Activated CD8-positive, alpha-beta T cell treated with anti-CD3 and anti-CD28 coated beads for 36 hours (primary cell): Measurements from ENCODE around the gene ECD. TPM values are rescaled to one million over a fixed set of nuclear protein-coding genes. Genes with fewer than 3 reads are reported as not detected.
A peak's percentile ranks its signal among the peaks of the same experiment; 100 is the strongest.

Experiments
- ATAC-seq: fragments of 200-7000 bp; cut with Tn5 transposase; one replicate; pipeline ENCODE4 v1.10.0; 2021; ENCODE audit warnings: mild to moderate bottlenecking, moderate library complexity
- CTCF ChIA-PET: fragments of 350-600 bp; sonication (Branson Sonifier 250); formaldehyde crosslinking; loops from one replicate; lab custom pipeline; 2021; ENCODE audit warnings: antibody characterized with exemption; lab: Charles Lee
- POLR2A ChIA-PET: fragments of 350-600 bp; sonication (Branson Sonifier 250); formaldehyde crosslinking; loops from one replicate; lab custom pipeline; 2021; ENCODE audit warnings: antibody characterized with exemption; lab: Charles Lee
- DNase-seq: peaks from one replicate; pipeline ENCODE4 v3.0.0-alpha.2; 2020
- H3K27ac Mint-ChIP-seq: one replicate; pipeline ENCODE4 v1.8.0; 2021; ENCODE audit warnings: mild to moderate bottlenecking, mixed read lengths
- H3K27me3 Mint-ChIP-seq: one replicate; pipeline ENCODE4 v1.8.0; 2021; ENCODE audit warnings: mixed read lengths
- H3K36me3 Mint-ChIP-seq: one replicate; pipeline ENCODE4 v1.8.0; 2021; ENCODE audit warnings: low read depth, mixed read lengths
- H3K4me1 Mint-ChIP-seq: one replicate; pipeline ENCODE4 v1.8.0; 2021; ENCODE audit warnings: low read depth, mixed read lengths
- H3K4me3 Mint-ChIP-seq: one replicate; pipeline ENCODE4 v1.8.0; 2021; ENCODE audit warnings: mild to moderate bottlenecking, moderate library complexity, mixed read lengths
- H3K9me3 Mint-ChIP-seq: one replicate; pipeline ENCODE4 v1.8.0; 2021; ENCODE audit warnings: mixed read lengths
- CTCF ChIP-seq: fragments of 200-600 bp; IDR thresholded peaks from one replicate; pipeline ENCODE4 v1.8.0; 2022; ENCODE audit warnings: antibody characterized with exemption, mild to moderate bottlenecking
- intact Hi-C: fragments of 100-400 bp; cut with micrococcal nuclease; formaldehyde crosslinking; loops from one replicate; pipeline ENCODE4 v1.10.0; 2022
- total RNA-seq, 2 experiments: library from RNA; stranded (reverse); gene quantifications; one replicate each; pipeline ENCODE4 v1.2.3, GENCODE V29; 2021

Gene ECD
- total RNA-seq, 2 experiments from 2014 or later = 31.8 to 33.9 TPM

GRCh38 chr10:73097305-73097670, 70.5 kb downstream of the ECD start:
- Mint-ChIP-seq H3K27me3 (no peaks in the 10 kb centered on the region), H3K27ac (peak overlapping the region; percentile 98), H3K9me3 (no peaks in the 10 kb centered on the region), H3K4me1 (peaks cover 26% of the 10 kb centered on the region), H3K36me3 (peaks cover 20% of the 10 kb centered on the region), H3K4me3 (peak overlapping the region; percentile 95)
- ATAC-seq (no peak), DNase-seq (no peak)
- POLR2A ChIA-PET = interaction anchor here (0.7 to 2.7 kb wide), 7 partner anchors 10 to 74 kb away, joined by 3 to 13 read pairs (median 4); partner anchors contain the start of genes ECD and FAM149B1
- no peak for TF ChIP-seq CTCF
- intact Hi-C loops = no loop called here
- CTCF ChIA-PET = interaction anchor here (0.6 to 8.1 kb wide), 17 partner anchors 14 to 742 kb away, joined by 3 to 60 read pairs (median 3); partner anchors contain the start of genes DNAJB12, DNAJC9, MRPS16 and NUDT13

GRCh38 chr10:73096449-73097304, 71.1 kb downstream of the ECD start, which contains the start of gene P4HA1:
P4HA1 (minus strand) TSS chr10:73096866; CDS start chr10:73074883, 21,983 bp downstream.
- DNase-seq = peak; percentile 99
- intact Hi-C loops = no loop called here
- H3K27ac Mint-ChIP-seq = peak within 1 kb of the TSS; percentile 98
- ChIA-PET POLR2A (interaction anchor here (0.6 to 2.7 kb wide), 14 partner anchors 11 to 1012 kb away, joined by 3 to 13 read pairs (median 4); partner anchors contain the start of genes DNAJC9, ECD, FAM149B1 and NUDT13), CTCF (interaction anchor here (0.6 to 8.1 kb wide), 21 partner anchors 14 to 742 kb away, joined by 3 to 60 read pairs (median 3); partner anchors contain the start of genes DNAJB12, DNAJC9, MRPS16 and NUDT13)
- ATAC-seq = peak; percentile 93
- peak; percentile 62 for TF ChIP-seq CTCF
- H3K4me1 Mint-ChIP-seq = peaks cover 31% of the 10 kb centered on the region
- peaks cover 23% of the 10 kb centered on the region for H3K36me3 Mint-ChIP-seq
- no peaks in the 10 kb centered on the region for H3K9me3 Mint-ChIP-seq
- H3K27me3 Mint-ChIP-seq = no peaks in the 10 kb centered on the region
- H3K4me3 Mint-ChIP-seq = peak within 1 kb of the TSS; percentile 95

GRCh38 chr10:73096041-73096448, 71.8 kb downstream of the ECD start:
- peaks cover 24% of the 10 kb centered on the region for H3K36me3 Mint-ChIP-seq
- peak overlapping the region; percentile 98 for H3K27ac Mint-ChIP-seq
- H3K4me3 Mint-ChIP-seq = peak overlapping the region; percentile 95
- H3K9me3 Mint-ChIP-seq = no peaks in the 10 kb centered on the region
- ATAC-seq (peak; percentile 46), DNase-seq (peak; percentile 86)
- CTCF ChIA-PET = interaction anchor here (0.6 to 8.1 kb wide), 12 partner anchors 12 to 404 kb away, joined by 3 to 60 read pairs (median 5); partner anchors contain the start of genes MCU and NUDT13
- intact Hi-C loops = no loop called here
- H3K27me3 Mint-ChIP-seq = no peaks in the 10 kb centered on the region
- no peak for TF ChIP-seq CTCF
- POLR2A ChIA-PET = interaction anchor here (0.6 to 2.7 kb wide), 11 partner anchors 14 to 1011 kb away, joined by 3 to 13 read pairs (median 4); partner anchors contain the start of genes DNAJC9, ECD, FAM149B1 and NUDT13
- peaks cover 32% of the 10 kb centered on the region for H3K4me1 Mint-ChIP-seq

- Mint-ChIP-seq H3K36me3 (peaks cover 24% of the 10 kb centered on the region), H3K27ac (peak overlapping the region; percentile 98), H3K9me3 (no peaks in the 10 kb centered on the region), H3K4me3 (peak overlapping the region; percentile 95), H3K27me3 (no peaks in the 10 kb centered on the region), H3K4me1 (peaks cover 32% of the 10 kb centered on the region)
- TF ChIP-seq CTCF = no peak
- intact Hi-C loops = no loop called here
- CTCF ChIA-PET = interaction anchor here (0.6 to 8.1 kb wide), 13 partner anchors 13 to 404 kb away, joined by 3 to 60 read pairs (median 5); partner anchors contain the start of genes MCU and NUDT13
- no peak for ATAC-seq
- POLR2A ChIA-PET = interaction anchor here (0.6 to 2.7 kb wide), 13 partner anchors 13 to 1011 kb away, joined by 3 to 13 read pairs (median 4); partner anchors contain the start of genes DNAJC9, ECD, FAM149B1 and NUDT13
- peak; percentile 58 for DNase-seq
These were observed 72.3 kb downstream of the ECD start for GRCh38 chr10:73095481-73096021.
